Coronary artery (tissue), 2 donors: ENCODE measurements around the gene CUX1.

ENCODE experiments used
- DNase-seq: peaks from one replicate; pipeline ENCODE4 v3.0.0-alpha.2; 2017; ENCODE audit warnings: low spot score
- H3K27ac ChIP-seq, 2 donors: fragments of 200-600 bp; sonication (generic); one replicate each; pipeline ENCODE4 v1.5.1; 2016 to 2019
- H3K4me3 ChIP-seq: fragments of 200-600 bp; sonication (generic); 2 replicates; pipeline ENCODE4 v1.5.1; 2016; ENCODE audit warnings: mild to moderate bottlenecking, moderate library complexity
- CTCF ChIP-seq: fragments of 200-600 bp; sonication (generic); IDR thresholded peaks from one replicate; pipeline ENCODE4 v1.5.1; 2019; ENCODE audit warnings: antibody characterized with exemption

Gene CUX1

DNA sequence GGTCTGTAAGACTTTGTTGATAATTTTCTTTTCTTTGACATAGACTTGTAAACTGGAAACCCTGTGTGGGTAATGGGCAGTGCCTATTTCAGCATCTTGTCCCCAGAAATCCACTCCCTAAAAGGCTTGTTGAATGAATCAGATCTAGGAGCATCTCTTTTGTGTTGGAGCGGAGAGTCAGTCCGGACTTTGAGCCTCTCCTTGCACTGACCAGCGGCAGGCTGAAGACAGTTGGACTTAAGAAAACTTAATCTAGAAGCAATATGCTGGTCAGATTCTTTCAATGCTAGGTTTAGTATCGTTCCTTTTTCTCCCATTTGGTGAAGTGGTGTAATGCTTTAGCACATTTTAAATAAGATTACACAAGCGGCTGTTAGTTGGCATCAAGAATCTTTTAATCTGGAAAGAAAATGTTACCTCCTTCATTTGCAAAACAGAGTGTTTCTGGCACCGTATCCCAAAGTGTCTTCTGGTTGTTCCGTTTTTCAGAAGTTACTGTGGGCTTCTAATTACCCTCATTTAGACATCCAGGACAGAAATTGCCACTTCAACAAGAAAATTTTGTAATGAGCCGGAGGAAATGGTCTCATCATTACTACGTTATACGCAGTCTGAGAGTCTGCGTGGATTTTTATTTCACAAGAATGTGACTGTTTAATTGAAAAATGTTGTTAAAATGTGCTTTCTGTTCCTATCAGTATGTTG is 74.7 kb downstream of the CUX1 start:
- no peak for DNase-seq
- H3K27ac ChIP-seq: no peak overlapping the region
- H3K4me3 ChIP-seq: no peak overlapping the region
- TF ChIP-seq CTCF: no peak

DNA sequence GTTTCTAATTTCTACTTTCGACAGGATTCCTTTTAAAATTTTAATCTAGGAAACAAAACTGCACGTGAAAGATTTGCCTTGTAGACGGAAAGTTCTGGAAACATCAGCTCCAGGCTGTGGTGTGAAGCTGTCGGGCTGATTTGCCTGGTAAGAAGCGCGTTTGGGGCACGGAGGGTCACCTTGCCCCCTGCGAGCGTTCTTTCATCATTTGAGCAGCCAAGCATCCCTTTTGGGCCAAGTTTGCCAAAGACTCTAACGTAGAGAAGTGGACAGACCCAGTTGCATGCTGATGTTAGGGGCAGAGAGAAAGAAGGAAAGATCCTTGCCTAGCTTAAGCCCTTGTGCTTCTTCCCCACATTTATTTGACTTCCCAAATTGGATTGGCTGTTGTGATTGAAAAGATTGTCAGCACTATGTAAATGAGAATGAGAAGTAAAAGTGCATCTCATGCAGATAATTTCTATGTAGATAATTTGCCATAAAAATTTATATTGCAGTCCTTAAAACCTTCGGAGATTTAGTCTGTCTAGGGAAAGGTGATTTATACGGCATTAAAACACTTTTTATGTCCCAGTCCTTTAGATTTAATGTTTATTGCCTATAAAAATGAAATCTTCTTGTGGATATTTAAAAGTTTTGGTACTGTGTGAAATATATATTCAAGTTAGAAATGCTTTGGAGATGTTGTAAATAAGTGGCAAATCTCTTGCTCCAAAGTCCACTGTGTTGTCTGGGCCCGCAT is 76.1 kb downstream of the CUX1 start:
- no peak for TF ChIP-seq CTCF
- DNase-seq: no peak
- Histone ChIP-seq H3K27ac (no peak overlapping the region), H3K4me3 (no peak overlapping the region)

GRCh38 chr7:101896316-101896715 is 78.9 kb downstream of the CUX1 start:
- Histone ChIP-seq H3K27ac (peak overlapping the region; percentile 35 to 61), H3K4me3 (no peak overlapping the region)
- no peak for TF ChIP-seq CTCF
- DNase-seq: no peak

DNA sequence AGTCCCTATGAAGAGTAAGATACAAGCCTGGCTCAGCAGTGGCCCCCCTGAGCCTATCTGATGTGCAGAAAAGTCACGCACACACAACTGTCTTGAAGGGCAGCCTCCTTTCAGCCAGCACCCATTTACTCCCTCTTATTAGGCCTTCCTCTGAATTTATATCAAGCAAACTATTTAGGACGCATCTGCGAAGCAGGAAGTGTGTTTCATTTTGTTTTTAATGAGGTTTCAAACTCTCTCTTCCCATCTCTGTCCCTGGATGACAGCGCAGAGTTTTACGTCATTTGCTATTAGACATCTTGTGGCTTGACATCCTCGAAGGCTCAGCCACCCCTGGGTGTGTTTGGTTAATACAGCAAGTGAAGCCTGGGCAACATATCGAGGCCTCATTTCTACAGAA is 79.5 kb downstream of the CUX1 start:
- Histone ChIP-seq H3K4me3 (no peak overlapping the region), H3K27ac (peak overlapping the region; percentile 35 to 61)
- DNase-seq: no peak
- no peak for TF ChIP-seq CTCF

GRCh38 chr7:101898106-101898505 is 80.7 kb downstream of the CUX1 start:
- Histone ChIP-seq H3K27ac (peak overlapping the region; percentile 35 to 78), H3K4me3 (peak overlapping the region; percentile 47)
- DNase-seq: no peak
- no peak for TF ChIP-seq CTCF

DNA sequence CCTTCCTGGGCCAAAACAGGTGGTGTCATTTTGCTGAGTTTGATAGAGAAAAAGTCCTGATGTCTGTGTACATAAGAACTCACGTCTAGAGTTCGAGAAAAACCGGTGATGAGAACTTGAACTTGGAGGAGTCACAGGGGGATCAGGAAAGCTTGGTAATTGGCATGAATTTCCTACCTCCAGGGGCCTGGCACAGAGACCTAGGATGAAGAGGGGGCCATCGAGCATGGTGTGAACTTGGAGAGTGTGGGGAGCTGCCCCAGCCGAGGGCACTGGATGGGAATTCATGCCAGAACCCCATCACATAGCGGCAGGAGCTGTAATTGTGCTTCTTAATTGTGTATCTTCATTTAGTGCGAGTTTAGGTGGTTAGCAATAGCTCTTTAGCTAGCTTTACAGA is 82.2 kb downstream of the CUX1 start:
- DNase-seq: no peak
- H3K4me3 ChIP-seq: peak overlapping the region; percentile 70

More for the DNA sequence above, 82.2 kb downstream of the CUX1 start:
- no peak for TF ChIP-seq CTCF
- peak overlapping the region; percentile 65 to 87 for H3K27ac ChIP-seq
